Measurements from ENCODE around the gene APC2. TPM values are rescaled to one million over a fixed set of nuclear protein-coding genes. Genes with fewer than 3 reads are reported as not detected.

Gene APC2, protein sequence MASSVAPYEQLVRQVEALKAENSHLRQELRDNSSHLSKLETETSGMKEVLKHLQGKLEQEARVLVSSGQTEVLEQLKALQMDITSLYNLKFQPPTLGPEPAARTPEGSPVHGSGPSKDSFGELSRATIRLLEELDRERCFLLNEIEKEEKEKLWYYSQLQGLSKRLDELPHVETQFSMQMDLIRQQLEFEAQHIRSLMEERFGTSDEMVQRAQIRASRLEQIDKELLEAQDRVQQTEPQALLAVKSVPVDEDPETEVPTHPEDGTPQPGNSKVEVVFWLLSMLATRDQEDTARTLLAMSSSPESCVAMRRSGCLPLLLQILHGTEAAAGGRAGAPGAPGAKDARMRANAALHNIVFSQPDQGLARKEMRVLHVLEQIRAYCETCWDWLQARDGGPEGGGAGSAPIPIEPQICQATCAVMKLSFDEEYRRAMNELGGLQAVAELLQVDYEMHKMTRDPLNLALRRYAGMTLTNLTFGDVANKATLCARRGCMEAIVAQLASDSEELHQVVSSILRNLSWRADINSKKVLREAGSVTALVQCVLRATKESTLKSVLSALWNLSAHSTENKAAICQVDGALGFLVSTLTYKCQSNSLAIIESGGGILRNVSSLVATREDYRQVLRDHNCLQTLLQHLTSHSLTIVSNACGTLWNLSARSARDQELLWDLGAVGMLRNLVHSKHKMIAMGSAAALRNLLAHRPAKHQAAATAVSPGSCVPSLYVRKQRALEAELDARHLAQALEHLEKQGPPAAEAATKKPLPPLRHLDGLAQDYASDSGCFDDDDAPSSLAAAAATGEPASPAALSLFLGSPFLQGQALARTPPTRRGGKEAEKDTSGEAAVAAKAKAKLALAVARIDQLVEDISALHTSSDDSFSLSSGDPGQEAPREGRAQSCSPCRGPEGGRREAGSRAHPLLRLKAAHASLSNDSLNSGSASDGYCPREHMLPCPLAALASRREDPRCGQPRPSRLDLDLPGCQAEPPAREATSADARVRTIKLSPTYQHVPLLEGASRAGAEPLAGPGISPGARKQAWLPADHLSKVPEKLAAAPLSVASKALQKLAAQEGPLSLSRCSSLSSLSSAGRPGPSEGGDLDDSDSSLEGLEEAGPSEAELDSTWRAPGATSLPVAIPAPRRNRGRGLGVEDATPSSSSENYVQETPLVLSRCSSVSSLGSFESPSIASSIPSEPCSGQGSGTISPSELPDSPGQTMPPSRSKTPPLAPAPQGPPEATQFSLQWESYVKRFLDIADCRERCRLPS (N-terminal part only)
- 1.1 to 2.3 TPM (median 1.8 TPM) in 5 replicates for total RNA-seq (2022; extraction: Qiagen RNA extraction)

DNA sequence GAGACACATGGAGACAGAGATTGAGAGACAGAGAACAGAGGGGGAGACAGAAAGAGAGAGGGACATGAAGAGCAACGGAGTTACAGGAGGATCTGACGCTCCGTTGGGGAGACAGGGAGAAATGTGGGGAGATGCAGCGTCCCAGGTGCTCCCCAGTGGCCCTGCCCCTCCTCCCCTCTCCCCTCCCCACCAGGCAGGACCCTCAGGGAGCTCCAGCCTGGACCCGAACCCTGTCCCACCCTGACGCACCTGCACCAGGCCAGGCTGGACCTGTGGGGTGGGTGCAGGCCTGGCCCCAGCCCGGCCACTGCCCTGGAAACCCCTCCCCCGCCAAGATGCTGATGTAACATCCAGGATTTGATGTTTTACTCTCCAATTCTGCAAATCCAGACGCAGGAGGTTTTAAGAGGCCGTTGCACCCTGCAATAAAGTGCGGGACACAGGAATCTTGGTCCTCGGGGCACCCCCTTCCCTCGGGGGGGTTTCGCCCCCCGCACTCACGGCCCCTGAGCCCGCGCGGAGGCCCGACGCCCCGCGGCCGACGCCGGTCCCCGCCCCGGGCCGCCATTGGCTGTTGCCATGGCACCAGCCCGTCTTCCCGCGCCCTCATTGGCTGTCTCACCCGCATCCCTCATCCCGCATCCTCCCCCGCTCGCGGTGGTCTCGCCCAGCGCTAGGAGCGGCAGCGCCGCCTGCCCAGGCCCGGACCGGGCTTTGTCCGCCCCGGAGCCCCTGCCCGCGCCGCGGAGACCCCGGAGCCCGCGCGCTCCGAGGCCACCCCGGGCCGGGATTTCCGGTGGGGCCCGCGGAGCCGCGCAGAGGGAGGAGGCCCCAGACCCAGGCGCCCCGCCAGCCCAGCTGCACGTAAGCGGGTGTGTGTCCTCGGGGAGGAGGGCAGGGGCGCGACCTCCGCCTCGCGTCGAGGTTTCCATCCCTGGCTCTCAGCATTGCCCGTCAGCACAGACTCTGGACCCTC is at the start of gene APC2:
Gene APC2, plus strand, starts transcription at position 655 of the 976 bp plus-strand sequence. CDS start 2,881 bp downstream, outside the sequence.

DNA sequence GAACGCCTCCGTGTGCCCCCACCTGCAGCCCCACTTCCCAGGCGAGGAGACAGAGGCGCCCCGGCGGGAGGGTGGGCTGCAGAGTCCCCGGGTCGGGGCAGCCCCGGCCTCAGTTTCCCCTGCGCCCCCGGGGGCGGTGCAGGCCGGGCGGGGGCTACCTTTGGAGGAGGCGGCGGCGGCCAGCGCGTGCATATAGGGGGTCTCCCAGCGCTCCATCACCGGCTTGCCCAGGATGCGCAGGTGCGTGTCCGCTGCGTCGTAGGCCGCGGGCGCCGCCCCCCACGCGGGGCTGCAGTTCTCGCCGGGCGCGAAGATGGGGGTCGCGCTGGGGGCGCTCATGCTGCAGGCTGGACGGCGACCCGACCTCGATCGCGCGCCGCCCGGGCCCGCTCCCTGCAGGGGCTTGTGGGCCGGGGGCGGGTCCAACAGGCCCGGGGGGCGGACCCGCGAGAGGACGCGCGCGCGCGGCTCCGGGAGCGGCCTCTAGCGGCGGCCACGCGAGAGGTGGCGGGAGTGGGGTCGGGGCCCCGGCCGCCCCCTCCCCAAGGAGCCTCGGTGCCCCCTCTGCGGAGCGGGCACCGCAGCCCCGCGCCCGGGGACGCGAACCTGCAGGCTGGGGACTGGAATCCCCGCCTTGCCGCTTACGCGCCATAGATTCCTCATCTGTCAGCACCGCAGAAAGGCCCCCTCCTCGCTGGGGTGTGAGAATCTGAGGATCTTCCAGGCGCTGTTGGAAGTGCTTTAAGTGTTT is 48.6 kb upstream of the APC2 start, which contains the start of gene GAMT:
Gene GAMT, minus strand, starts transcription at position 405 of the 751 bp plus-strand sequence. Its CDS starts 66 bp downstream, at position 339.

DNA sequence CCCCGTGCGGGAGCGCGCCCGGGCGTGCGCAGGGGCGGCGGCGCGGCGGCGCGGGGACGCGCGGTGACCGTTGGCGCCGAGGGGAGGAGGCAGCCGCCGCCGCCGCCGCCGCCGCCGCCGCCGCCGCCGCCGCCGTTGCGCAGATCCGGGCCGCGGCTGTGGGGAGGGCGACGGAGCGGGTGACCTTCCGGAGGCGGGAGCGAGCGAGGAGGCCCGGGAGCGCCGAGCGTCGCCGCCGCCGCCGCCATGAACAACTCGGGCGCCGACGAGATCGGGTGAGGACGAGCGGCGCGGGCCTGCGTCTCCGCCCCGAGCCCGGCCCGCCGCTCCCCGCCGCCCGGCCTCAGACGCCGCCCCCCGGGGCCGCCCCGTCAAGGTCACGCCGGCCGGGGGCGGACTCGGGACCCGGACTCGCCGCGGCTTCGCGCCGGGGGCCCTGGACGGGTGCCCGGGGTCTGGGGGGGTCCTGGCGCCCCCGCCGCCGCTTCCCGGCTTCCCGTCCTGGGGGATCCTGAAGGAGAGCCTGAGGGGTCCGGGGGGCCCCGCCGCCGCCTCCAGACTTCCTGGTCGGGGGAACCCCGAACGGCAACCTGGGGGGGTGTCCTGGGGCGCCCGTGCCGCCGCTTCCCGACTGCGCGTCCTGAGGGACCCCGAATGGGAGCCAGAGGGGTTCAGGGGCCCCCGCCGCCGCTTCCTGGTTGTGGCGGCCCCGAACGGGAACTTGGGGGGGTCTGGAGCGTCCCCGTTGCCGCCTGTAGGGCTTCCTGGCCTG is 42.2 kb upstream of the APC2 start, which contains the start of gene DAZAP1:
Gene DAZAP1, plus strand, starts transcription at position 59 of the 772 bp plus-strand sequence. Its CDS starts 188 bp downstream, at position 247.

DNA sequence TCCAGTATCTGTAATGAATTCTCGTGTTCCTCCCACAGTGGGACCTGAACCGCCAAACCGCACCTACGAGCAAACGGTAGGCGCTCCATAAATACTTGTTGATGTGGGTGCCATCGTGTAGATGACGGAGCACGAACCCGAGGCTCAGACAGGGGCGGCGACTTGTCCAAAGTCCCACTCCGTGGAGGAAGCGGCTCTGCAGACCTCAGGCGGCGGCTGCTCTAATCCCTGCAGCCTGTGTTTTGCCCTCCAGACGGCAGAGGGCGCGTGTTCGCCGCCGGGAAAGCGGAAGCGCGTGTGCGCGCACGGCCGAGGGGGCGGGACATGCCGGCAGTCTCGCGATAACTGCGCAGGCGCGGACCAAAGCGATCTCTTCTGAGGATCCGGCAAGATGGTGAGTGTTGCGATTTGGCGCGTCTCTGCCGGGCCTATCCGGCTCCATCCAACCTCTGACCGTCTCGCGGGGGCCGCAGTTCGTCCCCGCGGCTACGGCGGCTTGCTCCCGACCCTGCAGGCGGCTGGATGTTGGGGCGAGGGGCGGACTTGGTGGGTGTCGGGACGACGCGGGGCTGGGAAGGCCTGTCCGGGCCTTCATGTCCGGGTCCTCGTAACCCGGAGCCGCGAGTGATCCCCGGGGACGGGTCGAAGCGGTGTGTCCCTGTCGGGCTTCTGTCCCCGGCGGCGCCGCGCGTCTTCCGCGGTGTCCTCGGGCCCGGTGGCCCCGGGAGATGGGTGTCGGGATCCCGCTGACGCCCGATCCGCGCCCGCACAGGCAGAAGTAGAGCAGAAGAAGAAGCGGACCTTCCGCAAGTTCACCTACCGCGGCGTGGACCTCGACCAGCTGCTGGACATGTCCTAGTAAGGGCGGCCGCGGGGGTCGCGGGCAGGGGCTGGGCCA is 11.6 kb upstream of the APC2 start, which contains the start of gene RPS15:
Gene RPS15, plus strand, starts transcription at position 362 of the 898 bp plus-strand sequence. Its CDS starts 30 bp downstream, at position 392.

DNA sequence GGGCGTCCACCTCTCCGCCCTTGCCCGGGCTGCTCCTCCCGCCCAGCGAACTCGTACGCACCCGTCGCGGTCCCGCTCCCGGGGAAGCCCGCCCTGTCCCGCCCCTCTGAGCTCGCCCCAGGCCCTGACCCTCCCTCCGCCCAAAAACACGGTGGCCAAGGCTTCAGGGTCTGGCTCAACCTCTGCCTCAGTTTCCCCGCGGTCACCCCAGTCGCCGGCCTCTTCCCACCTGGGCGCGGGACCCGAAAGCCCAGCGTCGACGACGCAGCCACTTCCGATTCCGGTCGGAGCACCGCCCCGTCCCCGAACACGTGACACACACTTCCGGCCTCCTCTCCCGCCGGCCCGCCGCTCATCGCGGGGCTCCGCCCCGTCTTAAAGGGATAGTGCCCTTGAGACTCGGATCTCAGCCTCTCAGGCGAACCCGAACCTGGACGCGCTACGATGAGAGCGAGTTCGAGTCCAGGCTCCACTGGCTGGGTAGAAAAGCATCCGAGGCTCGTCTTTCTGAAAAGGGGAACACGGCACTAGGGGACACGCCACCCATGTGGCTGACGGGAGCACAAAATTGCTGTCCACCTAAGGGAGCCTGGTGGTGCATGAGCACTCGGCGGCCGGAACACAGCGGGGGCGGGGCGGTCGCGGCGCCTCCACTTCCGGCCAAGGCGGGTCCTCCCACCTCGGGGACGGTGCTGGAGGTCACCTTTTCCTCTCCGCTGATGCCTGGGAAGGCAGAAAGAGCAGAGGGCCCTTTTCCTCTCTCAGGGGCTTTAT is 29.2 kb downstream of the APC2 start, which contains the start of gene C19orf25:
Gene C19orf25, minus strand, starts transcription at position 282 of the 774 bp plus-strand sequence. CDS start 312 bp downstream, outside the sequence.

DNA sequence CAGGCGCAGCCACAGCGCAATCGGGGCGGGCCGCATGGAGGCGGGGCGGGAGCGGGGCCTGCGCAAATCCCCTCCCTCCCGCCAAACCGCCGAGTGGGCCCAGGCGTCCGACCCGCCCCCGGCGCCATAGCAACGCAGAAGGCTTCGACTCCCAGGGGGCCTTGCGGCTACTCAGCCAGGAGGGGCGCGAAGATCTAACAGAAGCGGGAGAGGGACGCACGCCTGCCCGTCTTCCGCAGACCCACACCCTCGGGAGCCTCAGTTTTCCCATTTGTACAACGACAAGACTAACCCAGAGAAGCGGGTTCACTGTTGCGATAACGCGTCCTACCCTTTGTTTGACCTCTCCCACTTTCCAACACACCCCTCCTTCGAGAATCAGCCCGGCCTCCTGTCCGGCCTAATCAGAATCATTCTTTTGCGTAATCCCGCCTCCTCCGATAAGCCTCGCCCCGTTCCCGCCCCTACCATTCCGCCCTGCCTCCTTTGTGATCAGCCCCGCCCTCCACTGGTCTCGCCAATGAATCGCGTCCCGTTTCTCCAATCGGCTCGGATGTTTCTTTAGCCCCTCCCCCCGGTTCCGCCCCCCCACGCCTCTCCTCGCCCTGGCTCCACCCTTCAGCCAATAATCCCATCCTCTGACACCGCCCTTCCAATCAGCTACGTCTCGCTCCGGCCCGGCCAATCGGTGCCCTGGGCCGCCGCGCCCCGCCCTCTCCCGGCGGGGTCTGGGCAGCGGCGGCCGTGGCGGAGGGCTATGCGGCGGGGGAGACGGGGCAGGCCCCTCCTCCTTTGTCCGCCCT is 40.6 kb downstream of the APC2 start, which contains the start of gene PCSK4:
Gene PCSK4, minus strand, starts transcription at position 40 of the 803 bp plus-strand sequence. Its CDS starts 4 bp downstream, at position 36.

DNA sequence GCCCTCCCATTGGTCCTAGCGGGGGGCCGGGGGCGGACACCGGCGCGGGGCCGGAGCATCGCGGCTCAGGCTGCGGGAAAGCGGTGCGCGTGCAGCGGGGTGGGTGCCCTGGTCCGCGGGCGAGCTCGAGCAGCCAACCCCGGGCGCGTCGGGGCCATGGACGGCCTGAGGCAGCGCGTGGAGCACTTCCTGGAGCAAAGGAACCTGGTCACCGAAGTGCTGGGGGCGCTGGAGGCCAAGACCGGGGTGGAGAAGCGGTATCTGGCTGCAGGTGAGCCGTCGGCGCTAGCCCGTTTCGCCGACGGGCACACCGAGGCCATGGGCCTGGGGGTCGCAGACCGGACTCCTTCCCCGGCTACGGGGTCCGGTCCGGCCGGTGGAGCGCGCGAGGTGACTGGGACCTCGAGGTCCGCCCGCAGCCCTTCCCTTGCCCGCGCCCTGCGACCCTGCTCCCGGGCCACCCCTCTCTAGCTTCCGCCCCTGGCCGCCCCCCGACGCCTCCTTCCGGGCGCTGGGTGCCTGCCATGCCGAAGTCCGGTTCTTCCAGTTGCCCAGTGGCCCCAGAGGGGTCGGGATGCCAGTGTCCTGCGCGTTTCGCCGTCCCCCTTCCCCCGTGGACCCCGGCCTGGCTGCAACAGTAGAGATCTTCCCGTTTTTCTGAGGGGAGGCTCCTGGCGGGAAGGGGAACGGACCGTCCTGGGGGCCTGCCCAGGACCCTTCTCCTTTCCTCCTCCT is 41.4 kb downstream of the APC2 start, which contains the start of gene REEP6:
Gene REEP6, plus strand, starts transcription at position 68 of the 735 bp plus-strand sequence. Its CDS starts 89 bp downstream, at position 157.

DNA sequence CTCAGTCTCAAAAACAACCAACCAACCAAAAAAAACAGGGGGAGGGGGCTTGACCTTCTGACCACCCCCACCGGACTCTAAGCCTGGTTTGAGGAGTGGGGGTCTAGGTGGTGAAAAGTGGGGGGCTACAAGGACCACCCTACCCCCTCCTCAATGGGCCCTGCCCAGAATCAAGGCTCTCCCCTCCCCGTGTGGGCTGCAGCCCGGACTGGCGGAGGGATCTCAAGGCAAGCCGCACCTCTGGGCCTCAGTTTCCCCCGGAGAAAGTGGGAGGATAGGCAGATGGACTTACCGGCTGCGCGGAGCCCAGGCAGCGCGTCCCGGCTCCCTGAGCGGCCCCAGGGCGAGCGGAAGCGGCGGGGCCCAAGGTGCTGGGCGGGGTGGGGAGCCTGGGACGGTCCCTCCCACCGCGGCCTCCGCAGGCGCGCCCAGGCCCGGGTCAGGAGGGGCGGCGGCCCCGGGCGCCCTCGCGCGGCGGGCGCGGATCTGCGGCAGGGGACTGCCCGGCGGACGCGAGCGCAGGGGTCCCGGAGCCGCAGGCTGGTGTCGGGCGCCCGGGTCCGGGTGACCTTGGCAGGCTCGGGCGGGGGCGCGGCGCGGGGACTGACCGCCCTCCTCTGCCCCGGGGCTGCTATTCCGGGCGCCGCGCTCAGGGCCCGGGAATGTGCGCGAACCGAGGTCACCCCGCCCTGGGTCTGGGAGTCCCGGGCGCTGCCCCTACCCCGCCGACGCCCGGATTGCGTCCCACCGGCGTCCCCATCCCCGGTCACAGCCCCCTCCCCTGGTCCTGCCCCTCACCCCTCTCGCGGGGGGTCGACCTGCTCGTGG is 63.0 kb downstream of the APC2 start, which contains the start of gene ADAMTSL5:
Gene ADAMTSL5, minus strand, starts transcription at position 349 of the 828 bp plus-strand sequence. CDS start 2,076 bp downstream, outside the sequence.

Other genes starting within 250 kb of the APC2 start
- 32.1 to 38.5 TPM (median 36.4 TPM) in 5 replicates for gene STK11, start 244.3 kb upstream of the APC2 start, total RNA-seq (2022; extraction: Qiagen RNA extraction)
- 2.7 to 5.1 TPM (median 4.3 TPM) in 5 replicates for gene CBARP, start 212.1 kb upstream of the APC2 start, total RNA-seq (2022; extraction: Qiagen RNA extraction)
- 80.5 to 189 TPM (median 176 TPM) in 5 replicates for gene ATP5F1D, start 208.4 kb upstream of the APC2 start, total RNA-seq (2022; extraction: Qiagen RNA extraction)
- 50.1 to 57.1 TPM (median 55.1 TPM) in 5 replicates for gene MIDN, start 201.5 kb upstream of the APC2 start, total RNA-seq (2022; extraction: Qiagen RNA extraction)
- gene CIRBP, start 180.8 kb upstream of the APC2 start, total RNA-seq (2022; extraction: Qiagen RNA extraction): 92.3 to 213 TPM (median 104 TPM) in 5 replicates
- 45.2 to 91.9 TPM (median 83.0 TPM) in 5 replicates for gene FAM174C, start 174.6 kb upstream of the APC2 start, total RNA-seq (2022; extraction: Qiagen RNA extraction)
- gene EFNA2, start 164.2 kb upstream of the APC2 start, total RNA-seq (2022; extraction: Qiagen RNA extraction): 1.2 to 2.5 TPM (median 2.3 TPM) in 5 replicates
- gene NDUFS7, start 66.2 kb upstream of the APC2 start, total RNA-seq (2022; extraction: Qiagen RNA extraction): 69.7 to 83.5 TPM (median 81.4 TPM) in 5 replicates
- 26.6 to 46.5 TPM (median 44.9 TPM) in 5 replicates for gene GAMT, start 48.6 kb upstream of the APC2 start, total RNA-seq (2022; extraction: Qiagen RNA extraction)
- gene DAZAP1, start 42.5 kb upstream of the APC2 start, total RNA-seq (2022; extraction: Qiagen RNA extraction): 75.0 to 102 TPM (median 94.7 TPM) in 5 replicates
- gene RPS15, start 11.7 kb upstream of the APC2 start, total RNA-seq (2022; extraction: Qiagen RNA extraction): 1,460 to 2,135 TPM (median 1,895 TPM) in 5 replicates
- 10.6 to 18.4 TPM (median 17.5 TPM) in 5 replicates for gene C19orf25, start 29.1 kb downstream of the APC2 start, total RNA-seq (2022; extraction: Qiagen RNA extraction)
- 0.62 to 0.86 TPM (median 0.67 TPM) in 5 replicates for gene PCSK4, start 40.2 kb downstream of the APC2 start, total RNA-seq (2022; extraction: Qiagen RNA extraction)
- gene REEP6, start 41.1 kb downstream of the APC2 start, total RNA-seq (2022; extraction: Qiagen RNA extraction): 4.2 to 5.9 TPM (median 5.5 TPM) in 5 replicates
- gene ADAMTSL5, start 62.9 kb downstream of the APC2 start, total RNA-seq (2022; extraction: Qiagen RNA extraction): 2.8 to 4.2 TPM (median 3.3 TPM) in 5 replicates
- 0.03 TPM in 1 of 5 replicates, not detected in the others for gene PLK5, start 74.0 kb downstream of the APC2 start, total RNA-seq (2022; extraction: Qiagen RNA extraction)
- gene MEX3D, start 118.2 kb downstream of the APC2 start, total RNA-seq (2022; extraction: Qiagen RNA extraction): 6.8 to 12.2 TPM (median 11.9 TPM) in 5 replicates
- 32.0 to 53.1 TPM (median 46.2 TPM) in 5 replicates for gene MBD3, start 142.7 kb downstream of the APC2 start, total RNA-seq (2022; extraction: Qiagen RNA extraction)
- gene UQCR11, start 155.3 kb downstream of the APC2 start, total RNA-seq (2022; extraction: Qiagen RNA extraction): 80.7 to 191 TPM (median 167 TPM) in 5 replicates
- 51.1 to 71.0 TPM (median 65.6 TPM) in 5 replicates for gene TCF3, start 202.5 kb downstream of the APC2 start, total RNA-seq (2022; extraction: Qiagen RNA extraction)